H1 (cell line): ENCODE measurements around the gene PAPOLA. TPM values are rescaled to one million over a fixed set of nuclear protein-coding genes. Genes with fewer than 3 reads are reported as not detected.

Source experiments
- CTCF ChIA-PET: fragments of 300-600 bp; sonication (Branson Sonifier 250); formaldehyde crosslinking; loops from one replicate; lab custom pipeline; 2021; ENCODE audit not compliant: partially characterized antibody; lab: Charles Lee
- POLR2A ChIA-PET: fragments of 300-600 bp; sonication (Branson Sonifier 250); formaldehyde crosslinking; loops from one replicate; lab custom pipeline; 2021; ENCODE audit warnings: inconsistent platforms; ENCODE audit not compliant: partially characterized antibody; lab: Charles Lee
- DNase-seq, 2 experiments: peaks; one replicate each; pipeline versions ENCODE4 v3.0.0 to v3.0.0-alpha.2; 2010 to 2022; ENCODE audit warnings: low spot score in 2 of 2, low read depth in 1 of 2, mixed read lengths in 1 of 2
- FAIRE-seq: peaks from 2 replicates; lab custom pipeline; 2011; peaks lifted over from hg19 to GRCh38; lab: Jason Lieb, UNC
- H2AFZ ChIP-seq: 2 replicates; pipeline ENCODE4 v1.8.1; 2012; ENCODE audit warnings: low read length, inconsistent platforms
- H2AK5ac ChIP-seq: 2 replicates; pipeline ENCODE4 v1.6.1; 2013; ENCODE audit warnings: low read depth, low read length
- H2BK120ac ChIP-seq: replicated peaks from 2 replicates; pipeline ENCODE3; 2013; ENCODE audit warnings: low read depth, low read length, inconsistent platforms
- H2BK12ac ChIP-seq: 2 replicates; pipeline ENCODE4 v1.6.1; 2013; ENCODE audit warnings: low read depth, low read length
- H2BK15ac ChIP-seq: 2 replicates; pipeline ENCODE4 v1.6.1; 2013; ENCODE audit warnings: low read length
- H2BK20ac ChIP-seq: 2 replicates; pipeline ENCODE4 v1.6.1; 2013; ENCODE audit warnings: low read length
- H2BK5ac ChIP-seq: 2 replicates; pipeline ENCODE4 v1.6.1; 2013; ENCODE audit warnings: low read depth, low read length
- H3K14ac ChIP-seq: 2 replicates; pipeline ENCODE4 v1.6.1; 2013; ENCODE audit warnings: inconsistent platforms; ENCODE audit not compliant: insufficient read length
- H3K18ac ChIP-seq: 2 replicates; pipeline ENCODE4 v1.6.1; 2013; ENCODE audit warnings: low read length; ENCODE audit errors: extremely low read depth
- H3K23ac ChIP-seq: 2 replicates; pipeline ENCODE4 v1.6.1; 2013; ENCODE audit warnings: inconsistent platforms; ENCODE audit not compliant: insufficient read length
- H3K23me2 ChIP-seq: 2 replicates; pipeline ENCODE4 v1.6.1; 2013; ENCODE audit warnings: low read depth, low read length
- H3K27ac ChIP-seq: 2 replicates; pipeline ENCODE4 v1.6.1; 2011; ENCODE audit warnings: low read depth, low read length, inconsistent platforms
- H3K27me3 ChIP-seq, 4 experiments: replicated peaks in 1 of 4; 1 replicate in 1 of 4; 2 replicates in 3 of 4; pipeline versions ENCODE4 v1.6.1 to v1.8.1; 2011 to 2013; ENCODE audit warnings: low read length in 3 of 4, mild to moderate bottlenecking in 3 of 4, inconsistent platforms in 2 of 4, mixed read lengths in 2 of 4, moderate library complexity in 1 of 4; ENCODE audit not compliant: control insufficient read depth in 3 of 4, insufficient read depth in 3 of 4; ENCODE audit errors: extremely low read depth in 1 of 4
- H3K36me3 ChIP-seq, 4 experiments: 2 replicates each; pipeline versions ENCODE4 v1.6.1 to v1.8.1; 2011 to 2013; ENCODE audit warnings: mild to moderate bottlenecking in 4 of 4, low read length in 3 of 4, moderate library complexity in 2 of 4, control low read depth in 1 of 4, inconsistent platforms in 1 of 4; ENCODE audit not compliant: insufficient read depth in 4 of 4, control insufficient read depth in 2 of 4
- H3K4ac ChIP-seq: replicated peaks from 2 replicates; pipeline ENCODE3; 2013; ENCODE audit warnings: low read length, low read depth, mixed read lengths, inconsistent platforms; ENCODE audit not compliant: insufficient read length
- H3K4me1 ChIP-seq, 4 experiments: replicated peaks in 1 of 4; 1 replicate in 1 of 4; 2 replicates in 3 of 4; pipeline versions ENCODE4 v1.6.1 to v1.8.1; 2011 to 2013; ENCODE audit warnings: low read length in 3 of 4, inconsistent platforms in 2 of 4, mixed read lengths in 1 of 4; ENCODE audit not compliant: insufficient read depth in 4 of 4, control insufficient read depth in 3 of 4
- H3K4me2 ChIP-seq, 2 experiments: 2 replicates each; pipeline versions ENCODE4 v1.6.1 to v1.8.1; 2011 to 2013; ENCODE audit warnings: low read depth in 2 of 2, low read length in 2 of 2, control low read depth in 1 of 2, inconsistent platforms in 1 of 2, mild to moderate bottlenecking in 1 of 2; ENCODE audit not compliant: insufficient read depth in 1 of 2
- H3K4me3 ChIP-seq, 4 experiments: fragments of 200-600, 300-600 bp in 1 of 4; sonication (generic), shearing (Covaris generic), sonication (Bioruptor Twin) in 1 of 4; 2 replicates each; pipeline versions ENCODE4 v1.5.1 to v1.8.1; 2011 to 2016; ENCODE audit warnings: low read length in 4 of 4, low read depth in 3 of 4, control low read depth in 2 of 4, inconsistent platforms in 2 of 4, mild to moderate bottlenecking in 2 of 4, mixed read lengths in 1 of 4, moderate library complexity in 1 of 4; ENCODE audit not compliant: insufficient read depth in 2 of 4; ENCODE audit errors: extremely low read depth in 1 of 4
- H3K56ac ChIP-seq: replicated peaks from 2 replicates; pipeline ENCODE3; 2013; ENCODE audit warnings: low read depth, mild to moderate bottlenecking, mixed read lengths, low read length, inconsistent platforms; ENCODE audit not compliant: insufficient read length
- H3K79me1 ChIP-seq: 2 replicates; pipeline ENCODE4 v1.6.1; 2013; ENCODE audit warnings: low read depth, low read length, control low read depth
- H3K79me2 ChIP-seq, 2 experiments: 2 replicates each; pipeline versions ENCODE4 v1.6.1 to v1.8.1; 2012 to 2013; ENCODE audit warnings: low read length in 2 of 2, mild to moderate bottlenecking in 2 of 2, inconsistent platforms in 1 of 2; ENCODE audit not compliant: insufficient read depth in 2 of 2, control insufficient read depth in 1 of 2
- H3K9ac ChIP-seq, 4 experiments: replicated peaks in 1 of 4; 1 replicate in 1 of 4; 2 replicates in 3 of 4; pipeline versions ENCODE4 v1.6.1 to v1.8.1; 2011 to 2013; ENCODE audit warnings: low read depth in 3 of 4, low read length in 3 of 4, control low read depth in 2 of 4, mild to moderate bottlenecking in 2 of 4, moderate library complexity in 2 of 4, inconsistent platforms in 1 of 4; ENCODE audit errors: extremely low read depth in 1 of 4
- H3K9me3 ChIP-seq, 2 experiments: 2 replicates each; pipeline versions ENCODE4 v1.6.1 to v1.8.1; 2012 to 2013; ENCODE audit warnings: mild to moderate bottlenecking in 2 of 2, moderate library complexity in 2 of 2, control low read depth in 1 of 2, inconsistent platforms in 1 of 2, low read depth in 1 of 2, low read length in 1 of 2, mixed read lengths in 1 of 2; ENCODE audit not compliant: insufficient read depth in 2 of 2
- H4K20me1 ChIP-seq, 2 experiments: replicated peaks in 1 of 2; 2 replicates each; pipeline versions ENCODE3 to v1.8.1; 2011 to 2013; ENCODE audit warnings: inconsistent platforms in 2 of 2, low read length in 2 of 2, mild to moderate bottlenecking in 1 of 2; ENCODE audit not compliant: insufficient read depth in 2 of 2, control insufficient read depth in 1 of 2
- H4K5ac ChIP-seq: 2 replicates; pipeline ENCODE4 v1.6.1; 2013; ENCODE audit warnings: low read length, low read depth, mixed read lengths, inconsistent platforms; ENCODE audit not compliant: insufficient read length
- H4K8ac ChIP-seq: 2 replicates; pipeline ENCODE4 v1.8.0; 2013; ENCODE audit warnings: mild to moderate bottlenecking, moderate library complexity, low read length, inconsistent platforms; ENCODE audit not compliant: insufficient read depth; ENCODE audit errors: extremely low read depth
- H4K91ac ChIP-seq: replicated peaks from 2 replicates; pipeline ENCODE3; 2013; ENCODE audit warnings: low read length, mixed read lengths, inconsistent platforms; ENCODE audit not compliant: insufficient read length
- BACH1 ChIP-seq: IDR thresholded peaks from 2 replicates; pipeline ENCODE4 v1.6.1; 2012; ENCODE audit warnings: low read length, improper control_type of control experiment
- EZH2 ChIP-seq: fragments of 200-600 bp; sonication (generic); IDR thresholded peaks from 2 replicates; pipeline ENCODE4 v1.7.1; 2012; ENCODE audit warnings: low read depth, mild to moderate bottlenecking, moderate library complexity, low read length, inconsistent platforms; ENCODE audit not compliant: severe bottlenecking
- NRF1 ChIP-seq: IDR thresholded peaks from 2 replicates; pipeline ENCODE4 v1.6.1; 2011; ENCODE audit warnings: mild to moderate bottlenecking, low read depth, low read length, improper control_type of control experiment
- RAD21 ChIP-seq, 2 experiments: IDR thresholded peaks in 1 of 2; conservative IDR thresholded peaks in 1 of 2; 2 replicates each; pipeline ENCODE4 v1.6.1; 2011; ENCODE audit warnings: low read depth in 2 of 2, low read length in 2 of 2, improper control_type of control experiment in 1 of 2, inconsistent platforms in 1 of 2, mild to moderate bottlenecking in 1 of 2, moderate library complexity in 1 of 2
- RNF2 ChIP-seq: fragments of 200-900, 300-1000 bp; sonication (generic); IDR thresholded peaks from 2 replicates; pipeline ENCODE4 v1.7.1; 2016; ENCODE audit warnings: borderline replicate concordance, low read depth, mild to moderate bottlenecking, antibody characterized with exemption, low read length; ENCODE audit not compliant: poor library complexity, severe bottlenecking; ENCODE audit errors: missing control alignments
- SUZ12 ChIP-seq: fragments of 200-600 bp; sonication (generic); IDR thresholded peaks from 2 replicates; pipeline ENCODE4 v1.6.1; 2012; ENCODE audit warnings: mild to moderate bottlenecking, inconsistent platforms, low read length, moderate library complexity, mixed read lengths
- TAF1 ChIP-seq: IDR thresholded peaks from 2 replicates; pipeline ENCODE4 v1.6.1; 2011; ENCODE audit warnings: mild to moderate bottlenecking, low read depth, low read length
- TEAD4 ChIP-seq: IDR thresholded peaks from 2 replicates; pipeline ENCODE4 v1.6.1; 2012; ENCODE audit warnings: low read depth, low read length, inconsistent platforms, mixed read lengths
- polyA plus RNA-seq, 7 experiments: library from polyadenylated mRNA; depleted of rRNA in 3 of 7; stranded (reverse) in 5 of 7; unstranded in 2 of 7; fragments of >200 nt in 5 of 7; fragments of 200-250 nt in 2 of 7; gene quantifications; 1 replicate in 5 of 7; 2 replicates in 1 of 7; 4 replicates in 1 of 7; pipeline versions ENCODE4 v1.2.1 to v1.2.3, GENCODE V29; 2011 to 2013; ENCODE audit warnings: missing spikeins in 2 of 7, mixed read lengths in 2 of 7
- total RNA-seq: library from RNA; stranded (reverse); fragmentation: NEBNext Ultra II Directional; extraction: Animal tissue kit (Norgen Biotek cat#: 25700); gene quantifications from 2 replicates; pipeline ENCODE4 v1.2.1, GENCODE V29; 2021
- TF ChIP-seq, protein P1 (sequence below): IDR thresholded peaks from 2 replicates; pipeline ENCODE4 v1.6.1; 2011; ENCODE audit warnings: low read depth, mild to moderate bottlenecking, low read length; ENCODE audit not compliant: insufficient read depth
- TF ChIP-seq, protein P2 (sequence below): IDR thresholded peaks from 2 replicates; pipeline ENCODE4 v1.6.1; 2012; ENCODE audit warnings: low read length, inconsistent platforms
- TF ChIP-seq, protein P3 (sequence below): IDR thresholded peaks from 2 replicates; pipeline ENCODE4 v1.6.1; 2012; ENCODE audit warnings: inconsistent platforms

The PAPOLA gene
- total and polyA plus RNA-seq, 2 of the 8 experiments (the other 6 are each of a cell fraction or from before 2014, with no cell fraction given): 163 to 239 TPM

DNA sequence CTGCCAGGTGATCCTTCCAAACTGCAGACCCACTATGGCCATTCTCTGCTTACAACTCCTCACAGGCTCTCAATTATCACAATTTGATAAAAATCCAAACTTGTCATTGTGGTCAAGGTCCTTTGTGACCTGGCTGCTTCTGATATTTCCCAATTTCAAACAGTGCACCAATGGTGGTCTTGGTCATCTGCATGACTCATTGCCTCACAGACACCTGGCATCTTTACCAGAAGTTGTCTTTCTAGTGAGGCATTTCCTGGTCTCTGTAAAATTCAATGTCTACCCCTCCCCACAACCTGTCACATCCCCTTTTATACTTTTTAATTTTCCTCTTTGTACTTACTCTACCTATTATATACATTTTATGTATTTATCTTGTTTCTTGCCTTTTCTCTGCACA lies 17.8 kb upstream of the PAPOLA start:
- H4K5ac ChIP-seq: no peak overlapping the region
- H4K91ac ChIP-seq: no peak overlapping the region
- no peak for DNase-seq
- H4K20me1 ChIP-seq: no peaks in the 10 kb centered on the region
- no peak overlapping the region for H3K56ac ChIP-seq
- no peak overlapping the region for H2AK5ac ChIP-seq
- no peaks in the 10 kb centered on the region for H3K23me2 ChIP-seq
- H3K18ac ChIP-seq: no peak overlapping the region
- H3K36me3 ChIP-seq: no peaks in the 10 kb centered on the region
- no peaks in the 10 kb centered on the region for H3K4me1 ChIP-seq
- FAIRE-seq: no peak
- no peak overlapping the region for H2BK120ac ChIP-seq
- H3K9me3 ChIP-seq: no peaks in the 10 kb centered on the region
- H3K4ac ChIP-seq: no peak overlapping the region
- H2BK15ac ChIP-seq: no peak overlapping the region
- POLR2A ChIA-PET: no interaction called here
- H2BK5ac ChIP-seq: no peak overlapping the region
- no peak overlapping the region for H2BK12ac ChIP-seq
- CTCF ChIA-PET: interaction anchor here (1.4 kb wide), 1 partner anchor 384 kb away, joined by 3 read pairs; no protein-coding TSS in a partner anchor
- H3K79me2 ChIP-seq: no peaks in the 10 kb centered on the region
- H3K23ac ChIP-seq: no peak overlapping the region
- H4K8ac ChIP-seq: no peak overlapping the region
- H2BK20ac ChIP-seq: no peak overlapping the region
- no peaks in the 10 kb centered on the region for H3K79me1 ChIP-seq
- no peak overlapping the region for H3K4me3 ChIP-seq
- H3K14ac ChIP-seq: no peak overlapping the region
- no peak overlapping the region for H3K9ac ChIP-seq
- H2AFZ ChIP-seq: no peak overlapping the region
- no peaks in the 10 kb centered on the region for H3K27me3 ChIP-seq
- no peak overlapping the region for H3K27ac ChIP-seq
- H3K4me2 ChIP-seq: no peak overlapping the region
- TF ChIP-seq RNF2 (no peak), TEAD4 (no peak), EZH2 (no peak), BACH1 (no peak), TAF1 (no peak), RAD21 (IDR thresholded peaks at IDR 0.05 in 1 of 2, conservative IDR thresholded peaks at IDR 0.05 in 1 of 2; ENCODE audit: low read depth in 2 of 2, low read length in 2 of 2) (no peak), SUZ12 (no peak), NRF1 (no peak)
- TF ChIP-seq, protein P1, sequence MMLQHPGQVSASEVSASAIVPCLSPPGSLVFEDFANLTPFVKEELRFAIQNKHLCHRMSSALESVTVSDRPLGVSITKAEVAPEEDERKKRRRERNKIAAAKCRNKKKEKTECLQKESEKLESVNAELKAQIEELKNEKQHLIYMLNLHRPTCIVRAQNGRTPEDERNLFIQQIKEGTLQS: no peak
- TF ChIP-seq, protein P2, sequence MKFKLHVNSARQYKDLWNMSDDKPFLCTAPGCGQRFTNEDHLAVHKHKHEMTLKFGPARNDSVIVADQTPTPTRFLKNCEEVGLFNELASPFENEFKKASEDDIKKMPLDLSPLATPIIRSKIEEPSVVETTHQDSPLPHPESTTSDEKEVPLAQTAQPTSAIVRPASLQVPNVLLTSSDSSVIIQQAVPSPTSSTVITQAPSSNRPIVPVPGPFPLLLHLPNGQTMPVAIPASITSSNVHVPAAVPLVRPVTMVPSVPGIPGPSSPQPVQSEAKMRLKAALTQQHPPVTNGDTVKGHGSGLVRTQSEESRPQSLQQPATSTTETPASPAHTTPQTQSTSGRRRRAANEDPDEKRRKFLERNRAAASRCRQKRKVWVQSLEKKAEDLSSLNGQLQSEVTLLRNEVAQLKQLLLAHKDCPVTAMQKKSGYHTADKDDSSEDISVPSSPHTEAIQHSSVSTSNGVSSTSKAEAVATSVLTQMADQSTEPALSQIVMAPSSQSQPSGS: no peak
- TF ChIP-seq, protein P3, sequence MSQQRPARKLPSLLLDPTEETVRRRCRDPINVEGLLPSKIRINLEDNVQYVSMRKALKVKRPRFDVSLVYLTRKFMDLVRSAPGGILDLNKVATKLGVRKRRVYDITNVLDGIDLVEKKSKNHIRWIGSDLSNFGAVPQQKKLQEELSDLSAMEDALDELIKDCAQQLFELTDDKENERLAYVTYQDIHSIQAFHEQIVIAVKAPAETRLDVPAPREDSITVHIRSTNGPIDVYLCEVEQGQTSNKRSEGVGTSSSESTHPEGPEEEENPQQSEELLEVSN: no peak
